WTC11 (cell line): ENCODE measurements around the gene PACS1. TPM values are rescaled to one million over a fixed set of nuclear protein-coding genes. Genes with fewer than 3 reads are reported as not detected.
A peak's percentile ranks its signal among the peaks of the same experiment; 100 is the strongest.

Experiments
- ATAC-seq: fragments of 200-7000 bp; cut with Tn5 transposase; 2 replicates; pipeline ENCODE4 v1.10.0; 2021; ENCODE audit warnings: mild to moderate bottlenecking, moderate library complexity
- CTCF ChIA-PET: fragments of 300-600 bp; sonication (Branson Sonifier 250); formaldehyde crosslinking; loops from one replicate; lab custom pipeline; 2021; ENCODE audit warnings: antibody characterized with exemption; lab: Charles Lee
- POLR2A ChIA-PET: fragments of 350-600 bp; sonication (Branson Sonifier 250); formaldehyde crosslinking; loops from one replicate; lab custom pipeline; 2021; ENCODE audit warnings: antibody characterized with exemption; lab: Charles Lee
- DNase-seq: peaks from one replicate; pipeline ENCODE4 v3.0.0; 2021; ENCODE audit warnings: low spot score
- H3K27ac Mint-ChIP-seq: 2 replicates; pipeline ENCODE4 v1.8.0; 2021; ENCODE audit warnings: mixed read lengths
- H3K27me3 Mint-ChIP-seq: 2 replicates; pipeline ENCODE4 v1.8.0; 2021; ENCODE audit warnings: low read depth, mild to moderate bottlenecking, moderate library complexity, mixed read lengths
- H3K36me3 Mint-ChIP-seq: 2 replicates; pipeline ENCODE4 v1.8.0; 2021; ENCODE audit warnings: mixed read lengths
- H3K4me1 Mint-ChIP-seq: 2 replicates; pipeline ENCODE4 v1.8.0; 2022; ENCODE audit warnings: mixed read lengths
- H3K4me3 Mint-ChIP-seq: 2 replicates; pipeline ENCODE4 v1.8.0; 2021; ENCODE audit warnings: mild to moderate bottlenecking, moderate library complexity, mixed read lengths
- H3K9me3 Mint-ChIP-seq: 2 replicates; pipeline ENCODE4 v1.8.0; 2021; ENCODE audit warnings: mixed read lengths
- ARID4B ChIP-seq: sonication (generic); formaldehyde crosslinking; IDR thresholded peaks from 2 replicates; pipeline ENCODE4 v1.8.0; 2023; ENCODE audit warnings: missing genetic modification reagents, mild to moderate bottlenecking, borderline replicate concordance
- ATF2 ChIP-seq: sonication (generic); formaldehyde crosslinking; IDR thresholded peaks from 2 replicates; pipeline ENCODE4 v1.8.1; 2022; ENCODE audit warnings: low read depth, missing genetic modification reagents, borderline replicate concordance
- CBFB ChIP-seq: sonication (generic); formaldehyde crosslinking; IDR thresholded peaks from 2 replicates; pipeline ENCODE4 v1.8.1; 2022; ENCODE audit warnings: mild to moderate bottlenecking, low read depth, missing genetic modification reagents
- CREB1 ChIP-seq: sonication (generic); formaldehyde crosslinking; IDR thresholded peaks from 2 replicates; pipeline ENCODE4 v1.8.0; 2023; ENCODE audit warnings: mild to moderate bottlenecking, missing genetic modification reagents
- ELF4 ChIP-seq: sonication (generic); formaldehyde crosslinking; IDR thresholded peaks from 2 replicates; pipeline ENCODE4 v1.8.1; 2022; ENCODE audit warnings: low read depth, mild to moderate bottlenecking, moderate library complexity, missing genetic modification reagents
- ESRRA ChIP-seq: sonication (generic); formaldehyde crosslinking; IDR thresholded peaks from 2 replicates; pipeline ENCODE4 v1.8.1; 2022; ENCODE audit warnings: mild to moderate bottlenecking, missing genetic modification reagents, borderline replicate concordance
- GTF2I ChIP-seq: fragments of 250-450 bp; sonication (Bioruptor Pico); conservative IDR thresholded peaks from 2 replicates; pipeline ENCODE4 v1.4.0; 2021; ENCODE audit warnings: mild to moderate bottlenecking
- JAZF1 ChIP-seq: fragments of 250-450 bp; sonication (Bioruptor Pico); IDR thresholded peaks from 2 replicates; pipeline ENCODE4 v1.9.0; 2021; ENCODE audit warnings: moderate library complexity, mild to moderate bottlenecking, inconsistent platforms
- KAT7 ChIP-seq: sonication (generic); formaldehyde crosslinking; IDR thresholded peaks from 2 replicates; pipeline ENCODE4 v1.8.1; 2023; ENCODE audit warnings: missing genetic modification reagents, mild to moderate bottlenecking, borderline replicate concordance
- MAX ChIP-seq: sonication (generic); formaldehyde crosslinking; IDR thresholded peaks from 2 replicates; pipeline ENCODE4 v1.8.0; 2022; ENCODE audit warnings: mild to moderate bottlenecking, missing genetic modification reagents
- NFYB ChIP-seq: sonication (generic); formaldehyde crosslinking; conservative IDR thresholded peaks from 2 replicates; pipeline ENCODE4 v1.8.0; 2022; ENCODE audit warnings: low read depth, missing genetic modification reagents
- NR2C2 ChIP-seq: sonication (generic); formaldehyde crosslinking; IDR thresholded peaks from 2 replicates; pipeline ENCODE4 v1.8.0; 2022; ENCODE audit warnings: mild to moderate bottlenecking, missing genetic modification reagents
- NR3C1 ChIP-seq: sonication (generic); formaldehyde crosslinking; conservative IDR thresholded peaks from 2 replicates; pipeline ENCODE4 v1.8.1; 2023; ENCODE audit warnings: low read depth, mild to moderate bottlenecking, missing genetic modification reagents
- PRRX2 ChIP-seq: fragments of 250-450 bp; sonication (Bioruptor Pico); IDR thresholded peaks from 2 replicates; pipeline ENCODE4 v1.8.0; 2021; ENCODE audit warnings: mild to moderate bottlenecking
- RORB ChIP-seq: fragments of 250-450 bp; sonication (Bioruptor Pico); IDR thresholded peaks from 2 replicates; pipeline ENCODE4 v1.9.0; 2021; ENCODE audit warnings: mild to moderate bottlenecking
- TP53 ChIP-seq: sonication (generic); formaldehyde crosslinking; IDR thresholded peaks from 2 replicates; pipeline ENCODE4 v1.8.1; 2023; ENCODE audit warnings: mild to moderate bottlenecking, missing genetic modification reagents
- ZBTB21 ChIP-seq: sonication (generic); formaldehyde crosslinking; IDR thresholded peaks from 2 replicates; pipeline ENCODE4 v1.8.1; 2023; ENCODE audit warnings: mild to moderate bottlenecking, missing genetic modification reagents, borderline replicate concordance
- ZBTB43 ChIP-seq: sonication (generic); formaldehyde crosslinking; IDR thresholded peaks from 2 replicates; pipeline ENCODE4 v1.8.1; 2023; ENCODE audit warnings: mild to moderate bottlenecking, missing genetic modification reagents
- ZNF396 ChIP-seq: fragments of 250-450 bp; sonication (Bioruptor Pico); IDR thresholded peaks from 2 replicates; pipeline ENCODE4 v1.8.0; 2021; ENCODE audit warnings: mild to moderate bottlenecking, moderate library complexity, borderline replicate concordance
- total RNA-seq: library from RNA; stranded (reverse); gene quantifications from 3 replicates; pipeline ENCODE4 v1.2.3, GENCODE V29; 2021
- TF ChIP-seq, protein P1 (sequence below): fragments of 250-450 bp; sonication (Bioruptor Pico); conservative IDR thresholded peaks from 2 replicates; pipeline ENCODE4 v1.9.0; 2021; ENCODE audit warnings: mild to moderate bottlenecking
- TF ChIP-seq, protein P2 (sequence below): sonication (generic); formaldehyde crosslinking; IDR thresholded peaks from 2 replicates; pipeline ENCODE4 v1.8.1; 2023; ENCODE audit warnings: mild to moderate bottlenecking, missing genetic modification reagents, moderate library complexity

Gene PACS1
- total RNA-seq, 1 experiment from 2014 or later, result 34.8 TPM

GRCh38 chr11:66160709-66161108 lies 90.6 kb downstream of the PACS1 start (continued):
- TF ChIP-seq ZBTB43 (CRISPR knock-in tag), result no peak

GRCh38 chr11:66168289-66168688 lies 98.2 kb downstream of the PACS1 start:
- H3K4me1 Mint-ChIP-seq, result no peaks in the 10 kb centered on the region
- CTCF ChIA-PET, result no interaction called here
- DNase-seq (no peak), ATAC-seq (no peak)
- H3K27ac Mint-ChIP-seq, result no peak overlapping the region
- H3K9me3 Mint-ChIP-seq, result no peaks in the 10 kb centered on the region
- POLR2A ChIA-PET, result no interaction called here
- TF ChIP-seq, protein P1, sequence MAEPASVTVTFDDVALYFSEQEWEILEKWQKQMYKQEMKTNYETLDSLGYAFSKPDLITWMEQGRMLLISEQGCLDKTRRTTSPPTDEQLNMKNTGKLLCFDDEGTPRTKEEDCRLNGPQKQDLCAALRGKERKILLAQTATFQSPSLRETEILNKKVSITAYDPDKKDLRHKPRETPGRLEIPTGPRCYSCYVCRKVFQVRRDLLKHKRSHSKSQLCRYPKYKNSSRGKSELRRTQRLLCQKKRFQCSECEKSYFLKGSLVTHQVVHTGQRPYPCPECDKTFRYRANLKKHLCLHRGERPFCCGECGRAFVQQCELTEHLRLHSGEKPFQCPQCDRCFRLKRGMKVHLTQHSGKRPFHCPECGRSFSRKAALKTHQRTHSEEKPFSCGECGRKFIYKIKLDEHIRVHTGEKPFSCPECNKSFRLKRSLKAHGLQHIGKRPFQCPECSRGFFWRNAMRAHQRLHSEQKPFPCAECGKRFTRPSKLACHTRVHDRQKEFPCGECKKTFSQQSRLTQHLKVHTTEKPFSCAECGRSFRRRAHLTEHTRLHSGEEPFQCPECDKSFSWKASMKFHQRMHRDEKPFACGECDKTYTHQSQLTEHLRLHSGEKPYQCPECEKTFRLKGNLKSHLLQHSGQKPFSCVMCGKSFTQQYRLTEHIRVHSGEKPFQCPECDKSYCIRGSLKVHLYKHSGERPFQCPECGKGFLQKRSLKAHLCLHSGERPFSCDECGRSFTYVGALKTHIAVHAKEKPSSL, result no peak
- TF ChIP-seq GTF2I (CRISPR knock-in tag) (no peak), ZBTB21 (CRISPR knock-in tag) (no peak), TP53 (no peak), NFYB (no peak), JAZF1 (CRISPR knock-in tag) (no peak), KAT7 (CRISPR knock-in tag) (no peak)
- H3K27me3 Mint-ChIP-seq, result no peaks in the 10 kb centered on the region; the same call in 1 of the 2 replicates
- no peak overlapping the region for H3K4me3 Mint-ChIP-seq
- H3K36me3 Mint-ChIP-seq, result no peaks in the 10 kb centered on the region

DNA sequence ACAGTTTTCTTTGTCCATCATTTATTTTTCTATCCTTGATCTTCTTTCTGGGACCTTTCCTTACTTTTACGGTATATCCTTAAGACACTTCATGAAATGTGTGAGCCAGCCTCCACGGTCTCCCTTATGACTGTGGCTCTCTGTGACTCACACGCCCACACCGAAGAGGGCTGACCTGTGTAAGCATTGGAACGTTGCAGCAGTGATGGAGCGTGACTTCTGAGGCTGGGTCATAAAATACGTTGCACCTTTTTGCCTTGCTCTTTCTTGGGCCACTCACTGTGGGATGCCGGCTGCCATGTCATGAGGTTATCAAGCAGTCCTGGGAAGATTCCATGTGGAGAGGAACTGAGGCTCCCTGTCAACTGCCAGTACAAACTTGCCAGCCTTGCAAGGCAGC lies 102.1 kb downstream of the PACS1 start:
- Mint-ChIP-seq H3K9me3 (no peaks in the 10 kb centered on the region), H3K4me3 (no peak overlapping the region), H3K27ac (0 out of 2 replicates have a peak overlapping the region, but pooled peaks have one; percentile 1), H3K27me3 (no peaks in the 10 kb centered on the region; the same call in 1 of the 2 replicates), H3K36me3 (no peaks in the 10 kb centered on the region), H3K4me1 (0 out of 2 replicates have a peak, but pooled peaks cover 3% of the 10 kb centered on the region)
- DNase-seq (no peak), ATAC-seq (no peak)
- ChIA-PET CTCF (no interaction called here), POLR2A (no interaction called here)
- no peak for TF ChIP-seq RORB
- TF ChIP-seq MAX, result no peak
- no peak for TF ChIP-seq CBFB (CRISPR knock-in tag)
- no peak for TF ChIP-seq NR3C1
- TF ChIP-seq, all 79 proteins: peak for 0

DNA sequence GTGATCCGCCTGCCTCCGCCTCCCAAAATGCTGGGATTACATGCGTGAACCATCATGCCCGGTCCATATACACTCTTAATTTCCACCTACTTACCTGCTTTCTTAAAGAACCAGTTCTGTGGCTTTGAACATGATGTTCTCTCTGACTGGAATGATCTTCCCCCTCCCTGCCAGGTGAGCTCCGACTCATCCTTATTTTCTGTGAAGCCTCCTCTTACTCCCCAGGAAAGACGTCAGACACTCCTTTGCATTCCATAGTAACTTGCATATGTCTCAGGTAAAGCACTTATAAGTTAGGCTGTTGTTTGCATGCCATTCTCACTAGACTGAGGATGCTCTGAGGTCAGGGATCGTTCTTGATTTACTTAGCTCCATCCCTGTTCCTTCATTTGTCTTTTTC lies 106.6 kb downstream of the PACS1 start:
- CTCF ChIA-PET, result no interaction called here
- Mint-ChIP-seq H3K4me1 (0 out of 2 replicates have a peak, but pooled peaks cover 3% of the 10 kb centered on the region), H3K27ac (peak overlapping the region; percentile 36; the same call in 1 of the 2 replicates), H3K27me3 (no peaks in the 10 kb centered on the region), H3K4me3 (no peak overlapping the region), H3K9me3 (0 out of 2 replicates have a peak, but pooled peaks cover 3% of the 10 kb centered on the region), H3K36me3 (no peaks in the 10 kb centered on the region)
- no peak for ATAC-seq
- POLR2A ChIA-PET, result interaction anchor here (0.6 to 0.7 kb wide), 2 partner anchors 18 to 619 kb away, joined by 3 to 4 read pairs; no protein-coding TSS in a partner anchor
- DNase-seq, result no peak
- no peak for TF ChIP-seq ARID4B (CRISPR knock-in tag)
- TF ChIP-seq, protein P2, sequence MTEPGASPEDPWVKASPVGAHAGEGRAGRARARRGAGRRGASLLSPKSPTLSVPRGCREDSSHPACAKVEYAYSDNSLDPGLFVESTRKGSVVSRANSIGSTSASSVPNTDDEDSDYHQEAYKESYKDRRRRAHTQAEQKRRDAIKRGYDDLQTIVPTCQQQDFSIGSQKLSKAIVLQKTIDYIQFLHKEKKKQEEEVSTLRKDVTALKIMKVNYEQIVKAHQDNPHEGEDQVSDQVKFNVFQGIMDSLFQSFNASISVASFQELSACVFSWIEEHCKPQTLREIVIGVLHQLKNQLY (CRISPR knock-in tag), result no peak
- TF ChIP-seq ZNF396 (CRISPR knock-in tag), result no peak
- TF ChIP-seq CREB1 (CRISPR knock-in tag), result no peak
- no peak for TF ChIP-seq PRRX2 (CRISPR knock-in tag)
- TF ChIP-seq ELF4 (CRISPR knock-in tag), result no peak
- TF ChIP-seq NR2C2 (CRISPR knock-in tag), result no peak
- TF ChIP-seq ESRRA, result no peak
- no peak for TF ChIP-seq ATF2 (CRISPR knock-in tag)
